Breast epithelium (tissue), 3 donors: ENCODE measurements around the gene CD300A.

Source experiments
- CTCF ChIP-seq, 3 donors: fragments of 450-650 bp; IDR thresholded peaks; one replicate each; pipeline ENCODE4 v1.5.1; 2016 to 2017; ENCODE audit warnings: antibody characterized with exemption in 3 of 3, mild to moderate bottlenecking in 3 of 3, moderate library complexity in 3 of 3
- POLR2A ChIP-seq: fragments of 450-650 bp; IDR thresholded peaks from one replicate; pipeline ENCODE4 v1.6.1; 2016; ENCODE audit warnings: antibody characterized with exemption, mild to moderate bottlenecking, moderate library complexity
- POLR2AphosphoS5 ChIP-seq, 3 donors: sonication (generic); formaldehyde crosslinking; IDR thresholded peaks; one replicate each; pipeline ENCODE4 v1.6.1; 2017; ENCODE audit warnings: antibody characterized with exemption in 3 of 3

GRCh38 chr17:74426551-74427047, 39.8 kb upstream of the CD300A start:
- TF ChIP-seq CTCF (IDR thresholded peaks at IDR 0.05): no peak
- TF ChIP-seq POLR2AphosphoS5 (IDR thresholded peaks at IDR 0.05): no peak
- no peak for TF ChIP-seq POLR2A
